VCaP (cell line): ENCODE results near the gene VSTM2L.

Experiments used
- H3K27ac ChIP-seq: fragments of 450-650 bp; 2 replicates; pipeline ENCODE4 v1.5.1; 2017
- CTCF ChIP-seq: fragments of 450-650 bp; conservative IDR thresholded peaks from 2 replicates; pipeline ENCODE4 v1.5.1; 2017; ENCODE audit warnings: mild to moderate bottlenecking, moderate library complexity

VSTM2L gene

GRCh38 chr20:37938954-37939353 is 36.0 kb downstream of the VSTM2L start:
- H3K27ac ChIP-seq = no peak overlapping the region
- TF ChIP-seq CTCF = no peak

- H3K27ac ChIP-seq = no peak overlapping the region
- TF ChIP-seq CTCF = no peak
These were observed 37.0 kb downstream of the VSTM2L start for GRCh38 chr20:37939701-37940560.

GRCh38 chr20:37940858-37941257 is 37.9 kb downstream of the VSTM2L start:
- H3K27ac ChIP-seq = no peak overlapping the region
- TF ChIP-seq CTCF = no peak

- no peak overlapping the region for H3K27ac ChIP-seq
- peak; percentile 22 for TF ChIP-seq CTCF
These were observed 38.4 kb downstream of the VSTM2L start for GRCh38 chr20:37941332-37941731.

GRCh38 chr20:37941992-37942391 is 39.1 kb downstream of the VSTM2L start:
- no peak overlapping the region for H3K27ac ChIP-seq
- no peak for TF ChIP-seq CTCF

- H3K27ac ChIP-seq = no peak overlapping the region
- no peak for TF ChIP-seq CTCF
These were observed 40.1 kb downstream of the VSTM2L start for GRCh38 chr20:37943033-37943432.

- peak overlapping the region; percentile 84 for H3K27ac ChIP-seq
- TF ChIP-seq CTCF = peak; percentile 21; the same call in 1 of the 2 replicates
These were observed 40.9 kb downstream of the VSTM2L start for GRCh38 chr20:37943501-37944455.
